Fibroblast of peridontal ligament (primary cell): ENCODE data around the gene SEMG2.

Experiments used
- DNase-seq: peaks from one replicate; pipeline ENCODE4 v3.0.0-alpha.2; 2010; ENCODE audit errors: extremely low read depth

Gene SEMG2

GRCh38 chr20:45221076-45221475 is at the start of gene SEMG2:
SEMG2 (plus strand) TSS chr20:45221373; CDS start chr20:45221390, 17 bp downstream.
- no peak for DNase-seq

- DNase-seq = no peak
Observed at GRCh38 chr20:45173522-45173921, 47.7 kb upstream of the SEMG2 start.

GRCh38 chr20:45174434-45175364 is 46.5 kb upstream of the SEMG2 start, which contains the start of gene PI3:
PI3 (plus strand) TSS chr20:45174902; CDS start chr20:45174923, 21 bp downstream.
- no peak for DNase-seq

GRCh38 chr20:45176526-45177267 is 44.5 kb upstream of the SEMG2 start:
- no peak for DNase-seq

GRCh38 chr20:45179166-45179565 is 42.0 kb upstream of the SEMG2 start:
- peak; percentile 49 for DNase-seq

GRCh38 chr20:45181639-45182038 is 39.5 kb upstream of the SEMG2 start:
- DNase-seq = peak; percentile 39

- no peak for DNase-seq
Observed at GRCh38 chr20:45183084-45183483, 38.1 kb upstream of the SEMG2 start.

GRCh38 chr20:45187693-45188092 is 33.5 kb upstream of the SEMG2 start:
- DNase-seq = no peak

GRCh38 chr20:45189067-45189609 is 32.0 kb upstream of the SEMG2 start:
- no peak for DNase-seq

GRCh38 chr20:45189861-45190260 is 31.3 kb upstream of the SEMG2 start:
- DNase-seq = no peak

GRCh38 chr20:45191926-45192325 is 29.2 kb upstream of the SEMG2 start:
- DNase-seq = no peak

- DNase-seq = no peak
Observed at GRCh38 chr20:45193331-45193730, 27.8 kb upstream of the SEMG2 start.

- DNase-seq = no peak
Observed at GRCh38 chr20:45206725-45207124, 14.4 kb upstream of the SEMG2 start, which contains the start of gene SEMG1. SEMG1 (plus strand) TSS chr20:45207033; CDS start chr20:45207054, 21 bp downstream.

- no peak for DNase-seq
Observed at GRCh38 chr20:45209924-45210323, 11.2 kb upstream of the SEMG2 start.

- DNase-seq = no peak
Observed at GRCh38 chr20:45211569-45212474, 9.4 kb upstream of the SEMG2 start.

- DNase-seq = no peak
Observed at GRCh38 chr20:45212836-45213235, 8.3 kb upstream of the SEMG2 start.

- no peak for DNase-seq
Observed at GRCh38 chr20:45218124-45218523, 3.0 kb upstream of the SEMG2 start.

- DNase-seq = no peak
Observed at GRCh38 chr20:45218636-45219035, 2.5 kb upstream of the SEMG2 start.

- no peak for DNase-seq
Observed at GRCh38 chr20:45223136-45223535, 2.0 kb downstream of the SEMG2 start.

GRCh38 chr20:45226287-45226686 is 5.1 kb downstream of the SEMG2 start:
- DNase-seq = no peak
